ENCODE measurements around the gene LRRC34.
A peak's percentile ranks its signal among the peaks of the same experiment; 100 is the strongest.

The LRRC34 gene

GRCh38 chr3:169813757-169814517 is 1.2 kb upstream of the LRRC34 start:
- no peak for DNase-seq

GRCh38 chr3:169813278-169813677 is 574 bp upstream of the LRRC34 start:
- no peak for DNase-seq

- no peak for DNase-seq
Measured at GRCh38 chr3:169811631-169812331, 923 bp downstream of the LRRC34 start.

- no peak for DNase-seq
Measured at GRCh38 chr3:169809230-169809795, 3.4 kb downstream of the LRRC34 start.

GRCh38 chr3:169804681-169805080 is 8.0 kb downstream of the LRRC34 start:
- DNase-seq, result no peak

GRCh38 chr3:169792359-169792758 is 20.3 kb downstream of the LRRC34 start:
- no peak for DNase-seq

GRCh38 chr3:169790687-169791429 is 21.8 kb downstream of the LRRC34 start:
- no peak for DNase-seq

GRCh38 chr3:169790219-169790618 is 22.5 kb downstream of the LRRC34 start:
- no peak for DNase-seq

- no peak for DNase-seq
Measured at GRCh38 chr3:169787791-169788190, 24.9 kb downstream of the LRRC34 start.

- DNase-seq, result no peak
Measured at GRCh38 chr3:169787120-169787519, 25.6 kb downstream of the LRRC34 start.

GRCh38 chr3:169781209-169781855 is 31.4 kb downstream of the LRRC34 start:
- no peak for DNase-seq

- no peak for DNase-seq
Measured at GRCh38 chr3:169780742-169781141, 32.0 kb downstream of the LRRC34 start.

GRCh38 chr3:169777822-169778221 is 34.9 kb downstream of the LRRC34 start:
- no peak for DNase-seq

- DNase-seq, result no peak
Measured at GRCh38 chr3:169774186-169774585, 38.5 kb downstream of the LRRC34 start.

GRCh38 chr3:169772897-169773816 is 39.5 kb downstream of the LRRC34 start, which contains the start of gene MYNN:
TSS of gene MYNN (plus strand) at chr3:169773396. CDS start at chr3:169774296, 900 bp downstream.
- DNase-seq, result no peak

- DNase-seq, result peak; percentile 22
Measured at GRCh38 chr3:169772305-169772896, 40.3 kb downstream of the LRRC34 start.

- DNase-seq, result peak; percentile 59
Measured at GRCh38 chr3:169771497-169772304, 41.0 kb downstream of the LRRC34 start.

GRCh38 chr3:169769287-169770181 is 43.2 kb downstream of the LRRC34 start, which contains the start of gene ACTRT3:
TSS of gene ACTRT3 (minus strand) at chr3:169769561. CDS start at chr3:169769520, 41 bp downstream.
- no peak for DNase-seq

Measured in NCI-H187 treated with DMSO at 0.1 percent for 48 hours (cell line).